ENCODE results near the gene RABGAP1L. TPM values are rescaled to one million over a fixed set of nuclear protein-coding genes. Genes with fewer than 3 reads are reported as not detected.

RABGAP1L gene
- total RNA-seq, 1 experiment from 2014 or later, result 57.4 TPM

- H3K4me1 ChIP-seq (replicated peaks; ENCODE audit: insufficient read depth), result no peaks in the 10 kb centered on the region
- H3K27ac ChIP-seq, result no peak overlapping the region
- no peak for TF ChIP-seq CTCF (conservative IDR thresholded peaks at IDR 0.05)
- no peak for TF ChIP-seq EZH2 (IDR thresholded peaks at IDR 0.05; ENCODE audit: low read depth)
- H3F3A ChIP-seq (ENCODE audit: insufficient read depth, low read depth), result no peaks in the 10 kb centered on the region
- no peak for DNase-seq
- H3K27me3 ChIP-seq (ENCODE audit: insufficient read depth, low read depth), result no peaks in the 10 kb centered on the region
- POLR2A ChIA-PET (ENCODE audit: unreplicated experiment), result no interaction called here
- H3K79me2 ChIP-seq (ENCODE audit: low read depth), result no peaks in the 10 kb centered on the region
- no peaks in the 10 kb centered on the region for H3K9me2 ChIP-seq (ENCODE audit: insufficient read depth)
- CTCF ChIA-PET, result no interaction called here
- no peaks in the 10 kb centered on the region for H3K9me3 ChIP-seq (ENCODE audit: insufficient read depth, low read depth)
- no peak overlapping the region for H3K4me2 ChIP-seq
- BruUV-seq (replicated peaks), result no TSS peak
- no peak overlapping the region for H2AFZ ChIP-seq
- no peaks in the 10 kb centered on the region for H4K20me1 ChIP-seq (ENCODE audit: insufficient read depth)
- H3K36me3 ChIP-seq (ENCODE audit: low read depth), result no peaks in the 10 kb centered on the region
- intact Hi-C loops (cut with micrococcal nuclease; ENCODE audit: unreplicated experiment), result no loop called here
- no peak overlapping the region for H3K4me3 ChIP-seq
These were observed 274.1 kb downstream of the RABGAP1L start for GRCh38 chr1:174433451-174433850.

DNA sequence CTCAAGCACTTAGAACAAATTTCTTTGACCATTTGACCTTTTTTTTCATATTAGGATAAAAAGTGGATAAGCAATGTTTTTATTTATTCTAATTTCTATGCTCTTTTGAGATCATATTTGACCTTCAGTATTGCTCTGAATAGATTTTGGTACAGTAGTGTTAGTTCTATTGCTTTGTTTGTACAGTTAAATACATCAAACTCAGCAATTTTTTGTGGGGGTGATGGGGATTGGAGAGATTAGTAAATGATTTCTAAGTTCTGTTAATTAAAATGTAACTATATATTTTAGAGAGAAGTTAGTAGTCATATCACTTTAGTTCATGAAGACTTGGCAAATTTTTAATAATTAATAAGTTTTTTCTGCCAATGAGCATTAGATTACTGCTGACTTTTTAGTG is 286.0 kb downstream of the RABGAP1L start:
- no peaks in the 10 kb centered on the region for H3K27me3 ChIP-seq (ENCODE audit: insufficient read depth, low read depth)
- ChIA-PET CTCF (no interaction called here), POLR2A (ENCODE audit: unreplicated experiment) (no interaction called here)
- intact Hi-C loops (cut with micrococcal nuclease; ENCODE audit: unreplicated experiment), result no loop called here
- no peaks in the 10 kb centered on the region for H3K9me2 ChIP-seq (ENCODE audit: insufficient read depth)
- no peak overlapping the region for H3K4me2 ChIP-seq
- no peak overlapping the region for H3K27ac ChIP-seq
- no peak for TF ChIP-seq CTCF (conservative IDR thresholded peaks at IDR 0.05)
- no peak for TF ChIP-seq EZH2 (IDR thresholded peaks at IDR 0.05; ENCODE audit: low read depth)
- no peaks in the 10 kb centered on the region for H3K9me3 ChIP-seq (ENCODE audit: insufficient read depth, low read depth)
- H3F3A ChIP-seq (ENCODE audit: insufficient read depth, low read depth), result no peaks in the 10 kb centered on the region
- no TSS peak for BruUV-seq (replicated peaks)
- no peaks in the 10 kb centered on the region for H3K79me2 ChIP-seq (ENCODE audit: low read depth)
- H3K36me3 ChIP-seq (ENCODE audit: low read depth), result no peaks in the 10 kb centered on the region
- H3K4me1 ChIP-seq (replicated peaks; ENCODE audit: insufficient read depth), result no peaks in the 10 kb centered on the region
- no peak overlapping the region for H3K4me3 ChIP-seq
- DNase-seq, result no peak
- no peaks in the 10 kb centered on the region for H4K20me1 ChIP-seq (ENCODE audit: insufficient read depth)
- no peak overlapping the region for H2AFZ ChIP-seq

DNA sequence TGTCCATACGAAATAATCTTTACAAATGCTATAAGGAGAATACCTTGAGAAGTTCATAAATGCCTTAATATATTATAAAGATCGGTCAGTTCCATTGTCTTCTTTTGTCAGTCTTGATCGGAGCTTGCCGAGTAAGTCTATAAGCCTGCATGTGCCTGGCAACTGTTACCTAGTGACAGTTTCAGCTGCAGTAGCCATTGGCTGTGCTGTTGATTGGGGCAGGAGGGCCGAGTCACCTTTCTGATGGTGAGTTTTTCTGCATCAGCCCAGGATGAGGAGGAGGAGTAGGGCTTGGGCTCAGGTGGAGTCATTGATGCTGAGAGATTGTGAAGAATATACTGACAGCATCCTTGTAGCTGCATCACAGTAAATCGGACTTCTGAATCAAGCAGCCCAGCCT is 286.5 kb downstream of the RABGAP1L start:
- DNase-seq, result no peak
- BruUV-seq (replicated peaks), result no TSS peak
- TF ChIP-seq CTCF (conservative IDR thresholded peaks at IDR 0.05) (no peak), EZH2 (IDR thresholded peaks at IDR 0.05; ENCODE audit: low read depth) (no peak)

More for the DNA sequence above, 286.5 kb downstream of the RABGAP1L start:
- Histone ChIP-seq H3F3A (ENCODE audit: insufficient read depth, low read depth) (no peaks in the 10 kb centered on the region), H3K27me3 (ENCODE audit: insufficient read depth, low read depth) (no peaks in the 10 kb centered on the region), H3K4me2 (no peak overlapping the region), H2AFZ (no peak overlapping the region), H3K79me2 (ENCODE audit: low read depth) (no peaks in the 10 kb centered on the region), H3K9me2 (ENCODE audit: insufficient read depth) (no peaks in the 10 kb centered on the region), H3K9me3 (ENCODE audit: insufficient read depth, low read depth) (no peaks in the 10 kb centered on the region), H3K4me3 (no peak overlapping the region), H3K36me3 (ENCODE audit: low read depth) (no peaks in the 10 kb centered on the region), H3K4me1 (replicated peaks; ENCODE audit: insufficient read depth) (no peaks in the 10 kb centered on the region), H4K20me1 (ENCODE audit: insufficient read depth) (no peaks in the 10 kb centered on the region), H3K27ac (no peak overlapping the region)
- POLR2A ChIA-PET (ENCODE audit: unreplicated experiment), result no interaction called here
- intact Hi-C loops (cut with micrococcal nuclease; ENCODE audit: unreplicated experiment), result no loop called here
- CTCF ChIA-PET, result no interaction called here
